ENCODE measurements around the gene DLG5.

Gene DLG5

GRCh38 chr10:77887631-77888355 is 38.8 kb downstream of the DLG5 start:
- TF ChIP-seq CTCF (IDR thresholded peaks at IDR 0.05; ENCODE audit: low read depth, low read length, missing control alignments), result no peak
- no peak for DNase-seq (ENCODE audit: low read depth)
- no peak overlapping the region for H3K4me3 ChIP-seq (ENCODE audit: low read depth, low read length)

- TF ChIP-seq CTCF (IDR thresholded peaks at IDR 0.05; ENCODE audit: low read depth, low read length, missing control alignments), result no peak
- DNase-seq (ENCODE audit: low read depth), result no peak
- no peak overlapping the region for H3K4me3 ChIP-seq (ENCODE audit: low read depth, low read length)
Observed at GRCh38 chr10:77886795-77887355, 39.7 kb downstream of the DLG5 start.

GRCh38 chr10:77884181-77884580 is 42.4 kb downstream of the DLG5 start:
- TF ChIP-seq CTCF (IDR thresholded peaks at IDR 0.05; ENCODE audit: low read depth, low read length, missing control alignments), result no peak
- H3K4me3 ChIP-seq (ENCODE audit: low read depth, low read length), result no peak overlapping the region
- DNase-seq (ENCODE audit: low read depth), result no peak

- no peak overlapping the region for H3K4me3 ChIP-seq (ENCODE audit: low read depth, low read length)
- no peak for TF ChIP-seq CTCF (IDR thresholded peaks at IDR 0.05; ENCODE audit: low read depth, low read length, missing control alignments)
- no peak for DNase-seq (ENCODE audit: low read depth)
Observed at GRCh38 chr10:77881636-77882035, 44.9 kb downstream of the DLG5 start.

- DNase-seq (ENCODE audit: low read depth), result no peak
- TF ChIP-seq CTCF (IDR thresholded peaks at IDR 0.05; ENCODE audit: low read depth, low read length, missing control alignments), result no peak
- H3K4me3 ChIP-seq (ENCODE audit: low read depth, low read length), result no peak overlapping the region
Observed at GRCh38 chr10:77881222-77881621, 45.3 kb downstream of the DLG5 start.

- no peak for TF ChIP-seq CTCF (IDR thresholded peaks at IDR 0.05; ENCODE audit: low read depth, low read length, missing control alignments)
- no peak for DNase-seq (ENCODE audit: low read depth)
- H3K4me3 ChIP-seq (ENCODE audit: low read depth, low read length), result no peak overlapping the region
Observed at GRCh38 chr10:77879710-77880109, 46.8 kb downstream of the DLG5 start.

- H3K4me3 ChIP-seq (ENCODE audit: low read depth, low read length), result no peak overlapping the region
- DNase-seq (ENCODE audit: low read depth), result no peak
- no peak for TF ChIP-seq CTCF (IDR thresholded peaks at IDR 0.05; ENCODE audit: low read depth, low read length, missing control alignments)
Observed at GRCh38 chr10:77879065-77879464, 47.5 kb downstream of the DLG5 start.
